Ovary (tissue), 9 donors: ENCODE measurements around the gene COMMD9. TPM values are rescaled to one million over a fixed set of nuclear protein-coding genes. Genes with fewer than 3 reads are reported as not detected.
"Not testable (repeated sequence)": the region's sequence is repeated elsewhere in the genome, so short reads cannot be mapped to it uniquely, and the experiment has no call there.

ENCODE experiments used
- DNase-seq, 5 donors: peaks; one replicate each; pipeline ENCODE4 v3.0.0-alpha.2; 2019 to 2020
- H3K27ac ChIP-seq, 2 donors: fragments of 200-600 bp; one replicate each; pipeline versions ENCODE4 v1.5.1 to v1.8.0; 2019 to 2022
- H3K27me3 ChIP-seq: fragments of 200-600 bp; one replicate; pipeline ENCODE4 v1.8.0; 2022
- H3K36me3 ChIP-seq: fragments of 200-600 bp; sonication (generic); one replicate; pipeline ENCODE4 v1.5.1; 2019
- H3K4me1 ChIP-seq: one replicate; pipeline ENCODE4 v1.8.1; 2013; ENCODE audit warnings: mild to moderate bottlenecking, moderate library complexity; ENCODE audit not compliant: insufficient read depth
- H3K4me3 ChIP-seq: fragments of 200-600 bp; sonication (generic); one replicate; pipeline ENCODE4 v1.5.1; 2017
- H3K9me3 ChIP-seq, 2 donors: fragments of 200-600 bp in 1 of 2; sonication (generic) in 1 of 2; one replicate each; pipeline versions ENCODE4 v1.5.1 to v1.8.1; 2013 to 2019; ENCODE audit warnings: mild to moderate bottlenecking in 1 of 2, moderate library complexity in 1 of 2
- EP300 ChIP-seq: sonication (generic); formaldehyde crosslinking; IDR thresholded peaks from one replicate; pipeline ENCODE4 v1.6.1; 2017; ENCODE audit warnings: antibody characterized with exemption
- POLR2A ChIP-seq: fragments of 450-650 bp; IDR thresholded peaks from one replicate; pipeline ENCODE4 v1.6.1; 2017; ENCODE audit warnings: antibody characterized with exemption, mild to moderate bottlenecking, moderate library complexity
- WGBS, 3 donors: extraction: QIAGEN DNeasy Blood & Tissue Kit in 1 of 3; methylation state at CpG; one replicate each; pipeline versions ENCODE4 v1.1.5 to v1.1.7; 2013 to 2017; 5-methylcytosine and 5-hydroxymethylcytosine counted together
- intact Hi-C, 4 donors: fragments of 100-400 bp; cut with DNase I; formaldehyde crosslinking; loops; one replicate each; pipeline versions ENCODE4 v1.11.0 to v1.15.1; 2022 to 2023
- polyA plus RNA-seq, 2 donors: library from polyadenylated mRNA; stranded (reverse); fragments of 200-250 nt in 1 of 2; fragments of 350-450 nt in 1 of 2; fragmentation: Illumina TruSeq in 1 of 2; extraction: RNeasy Lipid Tissue Mini Kit (QIAGEN cat#74804) in 1 of 2; gene quantifications; one replicate each; pipeline ENCODE4 v1.2.3, GENCODE V29; 2013 to 2014
- total RNA-seq, 7 donors: library from RNA; depleted of rRNA in 2 of 7; stranded (reverse); fragments of >200 nt in 2 of 7; fragmentation: NEBNext Ultra II Directional in 3 of 7; extraction: Animal tissue kit (Norgen Biotek cat#: 25700) in 3 of 7; gene quantifications; one replicate each; pipeline versions ENCODE4 v1.1.0 to v1.2.4, GENCODE V29; 2016 to 2023
- TF ChIP-seq, protein P1 (sequence below), 3 donors: fragments of 450-650 bp in 2 of 3; fragments of 200-600 bp in 1 of 3; IDR thresholded peaks; one replicate each; pipeline versions ENCODE4 v1.5.1 to v1.8.0; 2016 to 2022; ENCODE audit warnings: antibody characterized with exemption in 3 of 3, mild to moderate bottlenecking in 1 of 3
- donor health status: DM: no; HTN: no; CAD: no; lungs with moderate emphysema.
- donor health status: DM: no; HTN: no; CAD: no.
- donor health status: Bipolar disorder and iron deficiency.
- donor health status: DM: yes; HTN: yes; CAD: no.
- donor health status: DM: no; HTN: no; CAD: no.
- donor health status: DM: yes; HTN: yes; CAD: no.

Gene COMMD9
- total and polyA plus RNA-seq, 9 donors, result 18.4 to 51.5 (median 33.0) TPM

DNA sequence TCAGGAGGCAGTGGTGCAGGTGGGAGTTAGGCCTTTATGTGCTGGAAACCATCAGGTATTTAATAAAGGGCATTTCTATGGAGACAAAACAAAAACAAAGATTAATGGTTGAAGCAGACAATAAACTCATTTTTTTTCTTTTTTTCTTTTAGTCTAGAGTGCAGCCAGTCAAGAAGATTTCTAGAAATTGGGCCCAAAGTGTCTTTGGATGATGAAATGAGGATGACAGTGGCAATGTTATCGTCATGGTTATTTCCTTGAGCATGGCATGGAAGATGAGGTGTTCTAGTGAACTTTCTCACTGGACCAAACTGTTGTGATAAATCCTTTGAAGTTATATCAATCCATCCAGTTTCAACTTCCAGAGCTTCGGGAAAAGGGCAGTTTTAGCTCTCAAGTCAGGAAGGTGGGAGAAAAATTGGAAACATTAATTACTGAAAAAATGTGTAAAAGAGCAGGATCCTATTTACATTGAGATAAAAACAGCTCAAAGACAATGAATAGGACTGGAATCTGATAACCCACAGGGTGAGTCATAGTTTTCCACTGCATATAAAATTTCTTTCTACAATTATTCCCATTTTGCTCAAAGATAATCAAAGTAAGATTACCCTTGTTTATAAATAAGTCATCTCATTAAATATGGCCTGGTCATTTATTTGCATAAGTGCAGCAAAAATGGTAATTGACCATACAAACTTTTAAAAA is 39.9 kb upstream of the COMMD9 start:
- Histone ChIP-seq H3K4me1 (no peaks in the 10 kb centered on the region), H3K27ac (no peak overlapping the region)

DNA sequence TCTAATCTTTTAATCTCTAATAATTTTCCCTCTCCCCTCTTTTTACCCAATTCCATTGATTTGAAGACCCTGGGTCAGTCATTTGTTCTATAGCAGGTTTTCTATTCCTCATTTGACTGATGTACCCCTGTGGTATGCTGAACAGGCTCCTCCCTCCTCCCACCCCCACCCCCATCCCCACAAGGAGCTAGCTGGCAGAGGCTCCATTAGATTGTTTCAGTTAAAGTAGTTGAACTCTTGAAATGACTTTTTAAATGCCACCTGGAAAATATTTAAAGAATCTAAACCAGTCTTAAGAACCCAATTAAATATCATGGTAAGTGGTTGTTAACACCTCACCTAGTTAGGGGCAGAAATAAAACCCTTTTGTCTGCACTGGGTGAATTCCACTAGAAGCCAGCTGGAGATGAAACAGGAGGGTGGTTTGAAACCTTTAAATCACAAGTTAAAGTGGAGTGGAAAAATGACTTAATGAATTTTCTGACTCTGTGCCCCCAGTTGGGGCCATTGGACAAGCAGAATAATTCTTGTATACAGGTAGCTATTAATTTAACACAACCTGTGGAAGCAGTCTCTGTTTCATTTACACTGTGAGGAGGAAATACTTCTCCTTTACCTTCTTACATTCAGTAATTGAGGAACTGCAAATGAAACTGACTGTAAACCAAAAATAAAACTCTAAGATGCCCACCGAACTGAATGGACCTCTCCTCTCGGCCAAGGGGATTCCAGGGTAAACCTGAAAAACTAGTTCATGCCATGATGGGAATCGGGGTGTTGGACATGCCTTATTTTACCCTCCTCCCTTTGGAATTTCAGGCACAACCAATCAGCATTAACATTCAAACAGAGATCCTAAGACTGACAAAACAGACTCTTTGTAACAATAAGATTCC is 37.5 kb upstream of the COMMD9 start:
- Histone ChIP-seq H3K27me3 (no peaks in the 10 kb centered on the region), H3K4me3 (no peak overlapping the region), H3K4me1 (no peaks in the 10 kb centered on the region), H3K27ac (no peak overlapping the region), H3K36me3 (no peaks in the 10 kb centered on the region), H3K9me3 (no peaks in the 10 kb centered on the region)
- DNase-seq, result no peak
- intact Hi-C loops, result no loop called here
- WGBS, 3 donors, result 88 to 96% (median 92%) methylated on average over 3 of the region's 3 CpGs
- no peak for TF ChIP-seq POLR2A
- TF ChIP-seq, protein P1, sequence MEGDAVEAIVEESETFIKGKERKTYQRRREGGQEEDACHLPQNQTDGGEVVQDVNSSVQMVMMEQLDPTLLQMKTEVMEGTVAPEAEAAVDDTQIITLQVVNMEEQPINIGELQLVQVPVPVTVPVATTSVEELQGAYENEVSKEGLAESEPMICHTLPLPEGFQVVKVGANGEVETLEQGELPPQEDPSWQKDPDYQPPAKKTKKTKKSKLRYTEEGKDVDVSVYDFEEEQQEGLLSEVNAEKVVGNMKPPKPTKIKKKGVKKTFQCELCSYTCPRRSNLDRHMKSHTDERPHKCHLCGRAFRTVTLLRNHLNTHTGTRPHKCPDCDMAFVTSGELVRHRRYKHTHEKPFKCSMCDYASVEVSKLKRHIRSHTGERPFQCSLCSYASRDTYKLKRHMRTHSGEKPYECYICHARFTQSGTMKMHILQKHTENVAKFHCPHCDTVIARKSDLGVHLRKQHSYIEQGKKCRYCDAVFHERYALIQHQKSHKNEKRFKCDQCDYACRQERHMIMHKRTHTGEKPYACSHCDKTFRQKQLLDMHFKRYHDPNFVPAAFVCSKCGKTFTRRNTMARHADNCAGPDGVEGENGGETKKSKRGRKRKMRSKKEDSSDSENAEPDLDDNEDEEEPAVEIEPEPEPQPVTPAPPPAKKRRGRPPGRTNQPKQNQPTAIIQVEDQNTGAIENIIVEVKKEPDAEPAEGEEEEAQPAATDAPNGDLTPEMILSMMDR (IDR thresholded peaks at IDR 0.05), result no peak
- TF ChIP-seq EP300, result no peak

More for the DNA sequence above, 39.9 kb upstream of the COMMD9 start:
- no peak for TF ChIP-seq POLR2A
- TF ChIP-seq, protein P1 (IDR thresholded peaks at IDR 0.05), result no peak
- no peak for TF ChIP-seq EP300
- H3K4me3 ChIP-seq, result no peak overlapping the region
- no peak for DNase-seq
- no peaks in the 10 kb centered on the region for H3K27me3 ChIP-seq
- H3K36me3 ChIP-seq, result no peaks in the 10 kb centered on the region
- no peaks in the 10 kb centered on the region for H3K9me3 ChIP-seq
- intact Hi-C loops, result no loop called here
- 80 to 86% (median 81%) methylated on average over 2 of the region's 2 CpGs for WGBS, 3 donors

DNA sequence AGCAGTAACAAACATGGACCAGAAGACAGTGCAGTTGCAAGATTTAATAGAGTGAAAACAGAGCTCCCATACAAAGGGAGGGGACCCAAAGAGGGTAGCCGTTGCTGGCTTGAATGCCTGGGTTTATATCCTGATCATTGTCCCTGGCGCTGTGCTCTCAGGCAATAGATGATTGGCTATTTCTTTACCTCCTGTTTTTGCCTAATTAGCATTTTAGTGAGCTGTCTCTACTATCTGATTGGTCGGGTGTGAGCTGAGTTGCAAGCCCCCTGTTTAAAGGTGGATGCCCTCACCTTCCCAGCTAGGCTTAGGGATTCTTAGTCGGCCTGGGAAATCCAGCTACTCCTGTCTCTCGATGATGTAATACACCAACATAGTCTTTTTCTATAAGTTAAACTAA is 36.2 kb upstream of the COMMD9 start:
- H3K27me3 ChIP-seq, H3K4me1 ChIP-seq, DNase-seq, H3K9me3 ChIP-seq, intact Hi-C loops, H3K36me3 ChIP-seq, H3K4me3 ChIP-seq, H3K27ac ChIP-seq: not testable (repeated sequence)
- 89 to 96% (median 95%) methylated on average over 5 of the region's 5 CpGs for WGBS, 3 donors

DNA sequence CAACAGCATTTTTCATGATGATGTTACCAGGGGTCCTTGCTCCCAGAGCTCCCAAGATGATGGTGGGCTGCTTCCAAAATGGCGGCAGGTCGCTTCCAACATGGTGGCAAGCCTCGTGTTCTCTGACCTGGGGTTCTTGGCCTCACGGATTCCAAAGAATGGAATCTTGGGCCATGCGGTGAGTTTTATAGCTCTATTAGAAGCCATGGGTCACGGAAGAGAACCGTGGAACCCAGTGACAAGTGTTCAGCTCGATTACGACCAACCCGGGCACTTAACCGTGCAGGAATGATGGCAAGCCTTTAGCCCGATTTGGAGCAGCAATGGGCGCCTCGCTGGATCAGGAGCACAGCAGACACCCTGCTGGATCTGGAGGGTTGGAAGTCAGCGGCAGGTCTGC is 35.7 kb upstream of the COMMD9 start:
- intact Hi-C loops, DNase-seq, H3K27ac ChIP-seq: not testable (repeated sequence)

DNA sequence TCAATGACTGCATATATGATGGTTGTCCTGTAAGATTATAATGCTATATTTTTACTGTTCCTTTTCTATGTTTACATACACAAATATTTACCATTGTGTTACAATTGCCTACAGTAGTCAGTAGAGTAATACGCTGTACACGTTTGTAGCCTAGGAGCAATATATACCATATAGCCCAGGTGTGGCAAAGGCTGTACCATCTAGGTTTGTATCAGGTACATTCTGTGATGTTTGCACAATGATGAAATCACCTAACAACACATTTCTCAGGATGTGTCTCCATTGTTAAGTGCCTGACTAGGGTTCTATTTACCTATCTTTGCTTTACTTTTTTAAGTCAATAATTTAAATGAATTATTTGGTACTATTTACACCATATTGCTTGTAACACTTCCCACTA is 28.8 kb upstream of the COMMD9 start:
- Histone ChIP-seq H3K4me1 (peaks cover 8% of the 10 kb centered on the region), H3K27ac (no peak overlapping the region), H3K36me3 (no peaks in the 10 kb centered on the region), H3K4me3 (no peak overlapping the region), H3K27me3 (no peaks in the 10 kb centered on the region), H3K9me3 (no peaks in the 10 kb centered on the region)
- TF ChIP-seq, protein P1 (IDR thresholded peaks at IDR 0.05), result no peak
- TF ChIP-seq EP300, result no peak
- no peak for TF ChIP-seq POLR2A
- intact Hi-C loops, result no loop called here
- 42 to 70% (median 46%) methylated on average over 2 of the region's 2 CpGs for WGBS, 3 donors
- no peak for DNase-seq

More for the DNA sequence above, 35.7 kb upstream of the COMMD9 start:
- WGBS, 3 donors, result 96% methylated on average over 15 of the region's 15 CpGs
- not testable (repeated sequence) for H3K27me3 ChIP-seq, H3K4me3 ChIP-seq, H3K4me1 ChIP-seq, H3K9me3 ChIP-seq, H3K36me3 ChIP-seq
